Loucy (cell line): ENCODE results near the gene TRAPPC12.

Source experiments
- H2AFZ ChIP-seq: fragments of 200-600 bp; sonication (generic); 2 replicates; pipeline ENCODE4 v1.6.0; 2016; ENCODE audit warnings: antibody characterized with exemption, mild to moderate bottlenecking, low read length, moderate library complexity
- H3F3A ChIP-seq: fragments of 200-600 bp; 2 replicates; pipeline ENCODE4 v1.6.0; 2016; ENCODE audit warnings: antibody characterized with exemption, low read depth, mild to moderate bottlenecking
- H3K27me3 ChIP-seq: fragments of 200-600 bp; sonication (generic); 2 replicates; pipeline ENCODE4 v1.6.1; 2014; ENCODE audit warnings: low read length, mild to moderate bottlenecking; ENCODE audit not compliant: insufficient read depth, poor library complexity, severe bottlenecking
- H3K36me3 ChIP-seq: fragments of 200-600 bp; sonication (generic); 2 replicates; pipeline ENCODE4 v1.6.1; 2016; ENCODE audit warnings: low read length; ENCODE audit not compliant: insufficient read depth
- H3K4me1 ChIP-seq: fragments of 200-600 bp; sonication (generic); 2 replicates; pipeline ENCODE4 v1.5.1; 2014; ENCODE audit warnings: low read length, mild to moderate bottlenecking; ENCODE audit not compliant: insufficient read depth, poor library complexity, severe bottlenecking
- H3K4me2 ChIP-seq: fragments of 200-600 bp; sonication (generic); 2 replicates; pipeline ENCODE4 v1.6.0; 2014; ENCODE audit warnings: antibody characterized with exemption, low read length, low read depth, mild to moderate bottlenecking; ENCODE audit not compliant: poor library complexity, severe bottlenecking
- H3K4me3 ChIP-seq: fragments of 200-600 bp; sonication (generic); 2 replicates; pipeline ENCODE4 v1.5.1; 2014; ENCODE audit warnings: low read length, mild to moderate bottlenecking, mixed read lengths; ENCODE audit not compliant: poor library complexity, severe bottlenecking
- H3K79me2 ChIP-seq: fragments of 200-600 bp; sonication (generic); 2 replicates; pipeline ENCODE4 v1.6.1; 2014; ENCODE audit warnings: low read length; ENCODE audit not compliant: insufficient read depth
- H3K9ac ChIP-seq: fragments of 200-600 bp; sonication (generic); 2 replicates; pipeline ENCODE4 v1.6.0; 2014; ENCODE audit warnings: mild to moderate bottlenecking, low read depth, low read length, moderate library complexity; ENCODE audit not compliant: poor library complexity, severe bottlenecking
- H3K9me2 ChIP-seq: fragments of 200-600 bp; sonication (generic); replicated peaks from 2 replicates; pipeline ENCODE4 v1.6.1; 2016; ENCODE audit warnings: low read depth, low read length, mixed read lengths
- H3K9me3 ChIP-seq: fragments of 200-600 bp; sonication (generic); 2 replicates; pipeline ENCODE4 v1.6.1; 2014; ENCODE audit warnings: mild to moderate bottlenecking, antibody characterized with exemption, low read length, low read depth; ENCODE audit not compliant: insufficient read depth
- H4K20me1 ChIP-seq: fragments of 200-600 bp; sonication (generic); 2 replicates; pipeline ENCODE4 v1.6.0; 2014; ENCODE audit warnings: antibody characterized with exemption, low read length, mild to moderate bottlenecking; ENCODE audit not compliant: insufficient read depth, poor library complexity, severe bottlenecking
- CTCF ChIP-seq: fragments of 200-600 bp; sonication (generic); conservative IDR thresholded peaks from 2 replicates; pipeline ENCODE4 v1.5.1; 2014; ENCODE audit warnings: mild to moderate bottlenecking, antibody characterized with exemption, low read length
- EZH2phosphoT487 ChIP-seq: fragments of 200-600 bp; IDR thresholded peaks from 2 replicates; pipeline ENCODE4 v1.6.1; 2018; ENCODE audit warnings: antibody characterized with exemption, mild to moderate bottlenecking, moderate library complexity, borderline replicate concordance

Gene TRAPPC12

GRCh38 chr2:3465328-3465727 is 85.8 kb downstream of the TRAPPC12 start:
- no peaks in the 10 kb centered on the region for H3F3A ChIP-seq
- H3K4me1 ChIP-seq = no peaks in the 10 kb centered on the region
- no peak overlapping the region for H2AFZ ChIP-seq
- TF ChIP-seq EZH2phosphoT487 (no peak), CTCF (no peak)
- no peaks in the 10 kb centered on the region for H3K9me3 ChIP-seq
- H3K4me3 ChIP-seq = no peak overlapping the region
- H3K9ac ChIP-seq = no peak overlapping the region
- H4K20me1 ChIP-seq = no peaks in the 10 kb centered on the region
- no peaks in the 10 kb centered on the region for H3K79me2 ChIP-seq
- H3K9me2 ChIP-seq = no peaks in the 10 kb centered on the region
- peaks cover 4% of the 10 kb centered on the region; the same call in 1 of the 2 replicates for H3K36me3 ChIP-seq
- no peaks in the 10 kb centered on the region for H3K27me3 ChIP-seq
- H3K4me2 ChIP-seq = no peak overlapping the region

GRCh38 chr2:3465844-3466481 is 86.5 kb downstream of the TRAPPC12 start:
- H3K4me2 ChIP-seq = no peak overlapping the region
- H3K9me2 ChIP-seq = no peaks in the 10 kb centered on the region
- no peak overlapping the region for H3K4me3 ChIP-seq
- H4K20me1 ChIP-seq = no peaks in the 10 kb centered on the region
- no peak for TF ChIP-seq CTCF
- TF ChIP-seq EZH2phosphoT487 = no peak
- no peaks in the 10 kb centered on the region for H3K27me3 ChIP-seq
- no peaks in the 10 kb centered on the region for H3K4me1 ChIP-seq
- H2AFZ ChIP-seq = no peak overlapping the region
- H3K36me3 ChIP-seq = peaks cover 4% of the 10 kb centered on the region; the same call in 1 of the 2 replicates
- no peaks in the 10 kb centered on the region for H3K9me3 ChIP-seq
- H3F3A ChIP-seq = no peaks in the 10 kb centered on the region
- H3K9ac ChIP-seq = no peak overlapping the region
- H3K79me2 ChIP-seq = no peaks in the 10 kb centered on the region

- Histone ChIP-seq H2AFZ (no peak overlapping the region), H4K20me1 (no peaks in the 10 kb centered on the region), H3K9me2 (no peaks in the 10 kb centered on the region), H3K4me2 (no peak overlapping the region), H3K27me3 (no peaks in the 10 kb centered on the region), H3K79me2 (no peaks in the 10 kb centered on the region), H3F3A (no peaks in the 10 kb centered on the region), H3K9me3 (no peaks in the 10 kb centered on the region), H3K4me3 (no peak overlapping the region), H3K9ac (no peak overlapping the region), H3K4me1 (no peaks in the 10 kb centered on the region), H3K36me3 (peaks cover 4% of the 10 kb centered on the region; the same call in 1 of the 2 replicates)
- TF ChIP-seq EZH2phosphoT487 (no peak), CTCF (no peak)
Observed at GRCh38 chr2:3466482-3466863, 87.0 kb downstream of the TRAPPC12 start.
